B cell (primary cell): ENCODE results near the gene HMX2. TPM values are rescaled to one million over a fixed set of nuclear protein-coding genes. Genes with fewer than 3 reads are reported as not detected.
A peak's percentile ranks its signal among the peaks of the same experiment; 100 is the strongest.

Experiments used
- ATAC-seq: fragments of 200-7000 bp; cut with Tn5 transposase; one replicate; pipeline ENCODE4 v1.10.0; 2021; ENCODE audit warnings: low read depth, mild to moderate bottlenecking, moderate number of reproducible peaks, moderate library complexity
- CTCF ChIA-PET: fragments of 350-600 bp; sonication (Branson Sonifier 250); formaldehyde crosslinking; loops from one replicate; lab custom pipeline; 2021; ENCODE audit warnings: antibody characterized with exemption, inconsistent platforms; lab: Charles Lee
- POLR2A ChIA-PET: fragments of 350-600 bp; sonication (Branson Sonifier 250); formaldehyde crosslinking; loops from one replicate; lab custom pipeline; 2021; ENCODE audit warnings: antibody characterized with exemption; lab: Charles Lee
- DNase-seq: peaks from one replicate; pipeline ENCODE4 v3.0.0; 2013
- H2AFZ ChIP-seq: 2 replicates; pipeline ENCODE4 v1.6.1; 2012; ENCODE audit warnings: mild to moderate bottlenecking, low read depth, low read length; ENCODE audit not compliant: insufficient read depth, poor library complexity, severe bottlenecking
- H3K27ac ChIP-seq, 2 donors: 1 replicate in 1 of 2; 2 replicates in 1 of 2; pipeline ENCODE4 v1.5.1; 2012 to 2013; ENCODE audit warnings: low read length in 2 of 2, mild to moderate bottlenecking in 2 of 2, moderate library complexity in 1 of 2
- H3K27me3 ChIP-seq, 4 experiments: fragments of 200-600 bp in 1 of 4; sonication (generic) in 1 of 4; replicated peaks in 1 of 4; 1 replicate in 2 of 4; 2 replicates in 2 of 4; pipeline versions ENCODE4 v1.6.1 to v1.7.0; 2013 to 2016; ENCODE audit warnings: low read length in 3 of 4, mild to moderate bottlenecking in 2 of 4, mixed read lengths in 1 of 4, moderate library complexity in 1 of 4; ENCODE audit not compliant: insufficient read depth in 4 of 4, control insufficient read depth in 3 of 4; ENCODE audit errors: control extremely low read depth in 1 of 4
- H3K36me3 ChIP-seq, 2 experiments: replicated peaks in 1 of 2; 1 replicate in 1 of 2; 2 replicates in 1 of 2; pipeline versions ENCODE4 v1.6.1 to v1.7.1; 2013; ENCODE audit warnings: low read length in 1 of 2; ENCODE audit not compliant: insufficient read depth in 2 of 2, control insufficient read depth in 1 of 2; ENCODE audit errors: control extremely low read depth in 1 of 2, extremely low read depth in 1 of 2
- H3K4me1 ChIP-seq, 2 donors: fragments of 200-600 bp in 1 of 2; sonication (generic) in 1 of 2; 1 replicate in 1 of 2; 2 replicates in 1 of 2; pipeline versions ENCODE4 v1.5.1 to v1.6.1; 2013 to 2017; ENCODE audit warnings: low read length in 2 of 2; ENCODE audit not compliant: control insufficient read depth in 2 of 2, insufficient read depth in 2 of 2
- H3K4me2 ChIP-seq: replicated peaks from 2 replicates; pipeline ENCODE3; 2012; ENCODE audit warnings: mild to moderate bottlenecking, low read depth, low read length; ENCODE audit not compliant: poor library complexity, severe bottlenecking
- H3K4me3 ChIP-seq, 5 experiments: fragments of 200-600 bp in 1 of 5; sonication (generic) in 1 of 5; 1 replicate in 3 of 5; 2 replicates in 2 of 5; pipeline versions ENCODE4 v1.5.1 to v1.7.0; 2011 to 2016; ENCODE audit warnings: low read length in 4 of 5, mild to moderate bottlenecking in 4 of 5, low read depth in 2 of 5, control low read depth in 1 of 5, moderate library complexity in 1 of 5; ENCODE audit not compliant: insufficient read depth in 1 of 5; ENCODE audit errors: control extremely low read depth in 1 of 5, extremely low read depth in 1 of 5
- H3K79me2 ChIP-seq: fragments of 200-600 bp; sonication (generic); one replicate; pipeline ENCODE4 v1.6.0; 2016; ENCODE audit warnings: low read length; ENCODE audit not compliant: control insufficient read depth, insufficient read depth
- H3K9ac ChIP-seq: fragments of 200-600 bp; sonication (generic); 2 replicates; pipeline ENCODE4 v1.6.1; 2017; ENCODE audit warnings: mild to moderate bottlenecking, low read length, moderate library complexity
- H3K9me3 ChIP-seq, 3 donors: one replicate each; pipeline versions ENCODE4 v1.6.1 to v1.7.1; 2013; ENCODE audit warnings: low read length in 2 of 3; ENCODE audit not compliant: control insufficient read depth in 2 of 3, insufficient read depth in 1 of 3; ENCODE audit errors: control extremely low read depth in 1 of 3
- H4K20me1 ChIP-seq: 2 replicates; pipeline ENCODE4 v1.6.0; 2012; ENCODE audit warnings: mild to moderate bottlenecking, low read length; ENCODE audit not compliant: insufficient read depth, control insufficient read depth, poor library complexity, severe bottlenecking
- H3K27ac Mint-ChIP-seq: one replicate; pipeline ENCODE4 v1.8.0; 2021; ENCODE audit warnings: mixed read lengths
- H3K27me3 Mint-ChIP-seq: one replicate; pipeline ENCODE4 v1.8.0; 2021; ENCODE audit warnings: mixed read lengths
- H3K4me1 Mint-ChIP-seq: one replicate; pipeline ENCODE4 v1.8.0; 2021; ENCODE audit warnings: mixed read lengths
- H3K4me3 Mint-ChIP-seq: one replicate; pipeline ENCODE4 v1.8.0; 2021; ENCODE audit warnings: mixed read lengths
- H3K9me3 Mint-ChIP-seq: one replicate; pipeline ENCODE4 v1.8.0; 2022; ENCODE audit warnings: mixed read lengths; ENCODE audit not compliant: insufficient read depth
- EZH2 ChIP-seq: IDR thresholded peaks from 2 replicates; pipeline ENCODE4 v1.6.1; 2012; ENCODE audit warnings: borderline replicate concordance, low read depth, mild to moderate bottlenecking, moderate library complexity, low read length; ENCODE audit not compliant: insufficient read depth, poor library complexity, severe bottlenecking
- WGBS: methylation state at CpG from one replicate; pipeline ENCODE4 v1.1.5; 2013; ENCODE audit warnings: missing lambda C conversion rate; ENCODE audit not compliant: insufficient coverage; 5-methylcytosine and 5-hydroxymethylcytosine counted together
- intact Hi-C: fragments of 100-400 bp; cut with micrococcal nuclease; formaldehyde crosslinking; loops from one replicate; pipeline ENCODE4 v1.10.0; 2022
- polyA plus RNA-seq: library from polyadenylated mRNA; depleted of rRNA; stranded (reverse); fragments of >200 nt; gene quantifications from 2 replicates; pipeline ENCODE4 v1.2.3, GENCODE V29; 2012
- total RNA-seq, 2 donors: library from RNA; stranded (reverse); fragments of 120-200 nt in 1 of 2; gene quantifications; 1 replicate in 1 of 2; 2 replicates in 1 of 2; pipeline versions ENCODE4 v1.2.3 to v1.2.4, GENCODE V29; 2013 to 2022
- TF ChIP-seq, protein P1 (sequence below): fragments of 200-600 bp; IDR thresholded peaks from one replicate; pipeline ENCODE4 v1.8.0; 2022; ENCODE audit warnings: antibody characterized with exemption, mild to moderate bottlenecking

The HMX2 gene
- total and polyA plus RNA-seq, 2 donors (not counting 1 experiment from before 2014, with no cell fraction given) = not detected

DNA sequence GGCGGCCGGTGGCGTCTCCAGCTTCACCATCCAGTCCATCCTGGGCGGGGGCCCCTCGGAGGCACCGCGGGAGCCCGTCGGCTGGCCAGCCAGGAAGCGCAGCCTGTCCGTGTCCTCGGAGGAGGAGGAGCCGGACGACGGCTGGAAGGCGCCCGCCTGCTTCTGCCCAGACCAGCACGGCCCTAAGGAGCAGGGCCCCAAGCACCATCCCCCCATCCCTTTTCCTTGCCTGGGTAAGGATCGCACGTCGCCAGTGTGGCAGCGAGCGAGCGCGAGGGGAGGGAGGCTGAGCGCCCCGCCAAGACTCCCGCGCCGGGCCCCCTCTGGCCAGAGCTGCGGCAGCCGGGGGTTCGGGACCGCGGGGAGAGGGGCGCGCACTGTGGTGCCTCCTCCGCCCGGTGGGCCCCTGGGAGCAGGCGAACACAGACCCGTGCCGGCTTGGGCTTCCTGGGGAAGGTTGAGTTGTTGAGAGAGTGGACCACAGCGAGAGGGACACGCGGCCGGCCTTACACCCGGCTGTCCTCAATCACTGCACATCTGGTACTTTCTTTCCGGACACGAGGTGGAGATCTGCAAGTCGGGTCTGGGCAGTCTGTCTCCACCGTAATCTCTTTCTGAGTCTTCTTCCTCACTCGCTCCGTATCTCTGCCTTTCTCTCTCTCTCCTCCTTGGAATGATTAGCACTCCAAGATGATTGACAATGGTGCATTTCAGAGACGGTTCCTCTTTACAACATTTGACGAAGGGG is 652 bp downstream of the HMX2 start:
- H3K27ac Mint-ChIP-seq = peak overlapping the region; percentile 82
- H3K4me2 ChIP-seq = peak overlapping the region; percentile 78
- H4K20me1 ChIP-seq = peaks cover 5% of the 10 kb centered on the region
- no peak overlapping the region for H3K27ac ChIP-seq
- H2AFZ ChIP-seq = peak overlapping the region; percentile 20
- no peaks in the 10 kb centered on the region for H3K79me2 ChIP-seq
- peaks cover 0 to 94% (median 77%) of the 10 kb centered on the region in 4 experiments for H3K27me3 ChIP-seq
- peak; percentile 51 for DNase-seq
- H3K9ac ChIP-seq = peak overlapping the region; percentile 32
- H3K4me3 ChIP-seq = peak overlapping the region in 2 of 5 experiments; percentile 8 to 56
- peaks cover 3 to 79% (median 13%) of the 10 kb centered on the region in 3 donors for H3K9me3 ChIP-seq
- intact Hi-C loops = loop anchor here (1.0 kb wide), 1 partner anchor 15 kb away; no protein-coding TSS in a partner anchor
- H3K9me3 Mint-ChIP-seq = no peaks in the 10 kb centered on the region
- peak; percentile 83 for TF ChIP-seq EZH2
- TF ChIP-seq, protein P1, sequence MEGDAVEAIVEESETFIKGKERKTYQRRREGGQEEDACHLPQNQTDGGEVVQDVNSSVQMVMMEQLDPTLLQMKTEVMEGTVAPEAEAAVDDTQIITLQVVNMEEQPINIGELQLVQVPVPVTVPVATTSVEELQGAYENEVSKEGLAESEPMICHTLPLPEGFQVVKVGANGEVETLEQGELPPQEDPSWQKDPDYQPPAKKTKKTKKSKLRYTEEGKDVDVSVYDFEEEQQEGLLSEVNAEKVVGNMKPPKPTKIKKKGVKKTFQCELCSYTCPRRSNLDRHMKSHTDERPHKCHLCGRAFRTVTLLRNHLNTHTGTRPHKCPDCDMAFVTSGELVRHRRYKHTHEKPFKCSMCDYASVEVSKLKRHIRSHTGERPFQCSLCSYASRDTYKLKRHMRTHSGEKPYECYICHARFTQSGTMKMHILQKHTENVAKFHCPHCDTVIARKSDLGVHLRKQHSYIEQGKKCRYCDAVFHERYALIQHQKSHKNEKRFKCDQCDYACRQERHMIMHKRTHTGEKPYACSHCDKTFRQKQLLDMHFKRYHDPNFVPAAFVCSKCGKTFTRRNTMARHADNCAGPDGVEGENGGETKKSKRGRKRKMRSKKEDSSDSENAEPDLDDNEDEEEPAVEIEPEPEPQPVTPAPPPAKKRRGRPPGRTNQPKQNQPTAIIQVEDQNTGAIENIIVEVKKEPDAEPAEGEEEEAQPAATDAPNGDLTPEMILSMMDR = no peak
- CTCF ChIA-PET = no interaction called here
- POLR2A ChIA-PET = interaction anchor here (1.6 kb wide), 1 partner anchor 15 kb away, joined by 3 read pairs; no protein-coding TSS in a partner anchor
- H3K4me1 Mint-ChIP-seq = peaks cover 56% of the 10 kb centered on the region
- H3K36me3 ChIP-seq = no peaks in the 10 kb centered on the region
- peaks cover 64 to 74% of the 10 kb centered on the region in 2 donors for H3K4me1 ChIP-seq
- peak overlapping the region; percentile 76 for H3K4me3 Mint-ChIP-seq
- no peak for ATAC-seq
- WGBS = 10% methylated on average over 55 of the region's 55 CpGs
- peaks cover 58% of the 10 kb centered on the region for H3K27me3 Mint-ChIP-seq

DNA sequence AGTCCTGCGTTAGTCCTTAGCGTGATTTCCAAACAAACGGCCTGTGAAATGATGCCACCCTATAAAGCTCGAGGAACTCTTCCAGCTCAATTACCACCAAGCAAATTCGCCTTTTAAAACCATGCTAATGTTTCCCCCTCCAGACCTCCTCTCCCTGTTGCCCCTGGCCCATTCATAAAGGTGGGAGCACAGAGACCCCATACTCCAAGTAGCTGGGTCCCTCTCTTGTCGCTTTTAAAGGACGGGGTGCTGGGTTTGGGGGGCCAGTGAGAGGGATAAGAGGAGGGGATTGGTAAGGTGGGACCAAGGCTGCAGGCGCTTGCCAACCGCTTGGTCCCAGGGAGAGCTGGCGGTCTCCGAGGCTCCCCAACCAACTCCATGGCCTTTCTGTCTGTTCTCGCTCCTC is 1.2 kb downstream of the HMX2 start:
- no peak for ATAC-seq
- intact Hi-C loops = loop anchor here (1.0 kb wide), 1 partner anchor 16 kb away; no protein-coding TSS in a partner anchor

More for the DNA sequence above, 1.2 kb downstream of the HMX2 start:
- H3K9me3 Mint-ChIP-seq = no peaks in the 10 kb centered on the region
- POLR2A ChIA-PET = interaction anchor here (1.6 kb wide), 1 partner anchor 15 kb away, joined by 3 read pairs; no protein-coding TSS in a partner anchor
- CTCF ChIA-PET = interaction anchor here (0.9 kb wide), 1 partner anchor 15 kb away, joined by 3 read pairs; no protein-coding TSS in a partner anchor
- H3K9me3 ChIP-seq = peaks cover 3 to 74% (median 12%) of the 10 kb centered on the region in 3 donors
- H2AFZ ChIP-seq = peak overlapping the region; percentile 74
- H3K27me3 Mint-ChIP-seq = peaks cover 52% of the 10 kb centered on the region
- peaks cover 5% of the 10 kb centered on the region for H4K20me1 ChIP-seq
- peak overlapping the region in 2 of 5 experiments; percentile 43 to 56 for H3K4me3 ChIP-seq
- peak overlapping the region; percentile 82 for H3K27ac Mint-ChIP-seq
- no peak for DNase-seq
- H3K4me2 ChIP-seq = peak overlapping the region; percentile 78
- peak overlapping the region; percentile 44 for H3K9ac ChIP-seq
- H3K27me3 ChIP-seq = peaks cover 0 to 88% (median 72%) of the 10 kb centered on the region in 4 experiments
- WGBS = 12% methylated on average over 10 of the region's 12 CpGs
- peak; percentile 70 for TF ChIP-seq EZH2
- TF ChIP-seq, protein P1 = no peak
- H3K27ac ChIP-seq = no peak overlapping the region
- peaks cover 68 to 77% of the 10 kb centered on the region in 2 donors for H3K4me1 ChIP-seq
- peak overlapping the region; percentile 76 for H3K4me3 Mint-ChIP-seq
- no peaks in the 10 kb centered on the region for H3K36me3 ChIP-seq
- H3K79me2 ChIP-seq = no peaks in the 10 kb centered on the region
- peaks cover 62% of the 10 kb centered on the region for H3K4me1 Mint-ChIP-seq
